Forelimb muscle (tissue), 1 donor: Measurements from ENCODE around the gene NPTX2. TPM values are rescaled to one million over a fixed set of nuclear protein-coding genes. Genes with fewer than 3 reads are reported as not detected.

Experiments
- DNase-seq: peaks from one replicate; pipeline ENCODE4 v3.0.0-alpha.2; 2013; ENCODE audit warnings: low read depth
- polyA plus RNA-seq: library from polyadenylated mRNA; unstranded; fragments of 120-200 nt; gene quantifications from one replicate; pipeline ENCODE4 v1.2.1, GENCODE V29; 2013; ENCODE audit not compliant: insufficient read length

Gene NPTX2
- polyA plus RNA-seq, 1 donor = 7.4 TPM

DNA sequence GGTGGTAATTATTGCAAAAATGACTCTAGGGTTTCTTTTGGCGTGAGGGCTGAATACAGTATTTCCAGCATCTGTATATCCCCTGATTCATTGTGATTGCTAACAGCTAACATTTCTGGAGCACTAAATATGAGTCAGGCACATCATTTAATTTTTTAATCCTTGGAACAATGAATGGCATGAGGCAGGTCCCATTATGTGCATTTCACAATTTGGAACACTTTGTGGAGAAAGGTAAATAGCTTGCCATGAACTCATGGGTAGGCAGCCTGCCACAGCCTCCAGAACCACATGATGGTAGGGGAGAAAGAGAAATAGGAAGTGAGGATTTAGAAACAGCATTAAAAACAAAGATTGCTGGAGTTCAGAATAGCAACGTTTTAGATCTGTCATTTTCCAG is 1.7 kb downstream of the NPTX2 start:
- DNase-seq = no peak

DNA sequence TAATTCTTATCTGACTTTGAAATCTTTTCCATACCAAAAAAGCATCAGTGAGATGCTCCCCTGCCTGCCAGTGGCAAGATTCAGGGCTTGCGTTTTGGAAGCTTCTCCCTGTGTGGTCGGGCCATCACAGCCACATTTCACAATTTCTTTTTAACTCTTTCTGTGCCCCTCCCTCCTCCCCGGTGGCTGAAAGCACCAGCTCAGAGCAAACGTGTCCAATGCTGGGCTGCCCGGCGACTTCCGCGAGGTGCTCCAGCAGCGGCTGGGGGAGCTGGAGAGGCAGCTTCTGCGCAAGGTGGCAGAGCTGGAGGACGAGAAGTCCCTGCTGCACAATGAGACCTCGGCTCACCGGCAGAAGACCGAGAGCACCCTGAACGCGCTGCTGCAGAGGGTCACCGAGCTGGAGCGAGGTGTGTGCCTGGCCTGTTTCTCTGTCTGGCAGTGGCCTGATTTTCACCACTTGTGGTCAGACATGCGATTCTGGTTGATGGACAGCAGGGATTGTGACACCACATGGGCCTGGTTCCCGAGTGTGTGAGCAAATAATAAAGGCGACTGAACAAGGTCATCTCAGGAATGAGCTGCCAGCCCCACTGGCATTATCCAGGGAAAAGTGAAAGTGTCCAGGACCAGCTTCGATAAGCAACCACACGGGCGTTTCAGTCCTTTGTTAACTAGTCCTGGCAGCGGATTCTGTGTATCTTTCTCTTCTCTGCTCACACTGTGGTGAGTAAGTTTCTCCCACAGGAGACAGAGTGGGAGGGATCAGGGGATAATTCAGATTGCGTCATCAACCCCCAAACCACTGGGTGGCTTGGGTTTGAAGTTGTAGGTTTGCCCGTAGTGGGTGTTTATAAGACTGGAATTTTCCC is 2.6 kb downstream of the NPTX2 start:
- DNase-seq = no peak

DNA sequence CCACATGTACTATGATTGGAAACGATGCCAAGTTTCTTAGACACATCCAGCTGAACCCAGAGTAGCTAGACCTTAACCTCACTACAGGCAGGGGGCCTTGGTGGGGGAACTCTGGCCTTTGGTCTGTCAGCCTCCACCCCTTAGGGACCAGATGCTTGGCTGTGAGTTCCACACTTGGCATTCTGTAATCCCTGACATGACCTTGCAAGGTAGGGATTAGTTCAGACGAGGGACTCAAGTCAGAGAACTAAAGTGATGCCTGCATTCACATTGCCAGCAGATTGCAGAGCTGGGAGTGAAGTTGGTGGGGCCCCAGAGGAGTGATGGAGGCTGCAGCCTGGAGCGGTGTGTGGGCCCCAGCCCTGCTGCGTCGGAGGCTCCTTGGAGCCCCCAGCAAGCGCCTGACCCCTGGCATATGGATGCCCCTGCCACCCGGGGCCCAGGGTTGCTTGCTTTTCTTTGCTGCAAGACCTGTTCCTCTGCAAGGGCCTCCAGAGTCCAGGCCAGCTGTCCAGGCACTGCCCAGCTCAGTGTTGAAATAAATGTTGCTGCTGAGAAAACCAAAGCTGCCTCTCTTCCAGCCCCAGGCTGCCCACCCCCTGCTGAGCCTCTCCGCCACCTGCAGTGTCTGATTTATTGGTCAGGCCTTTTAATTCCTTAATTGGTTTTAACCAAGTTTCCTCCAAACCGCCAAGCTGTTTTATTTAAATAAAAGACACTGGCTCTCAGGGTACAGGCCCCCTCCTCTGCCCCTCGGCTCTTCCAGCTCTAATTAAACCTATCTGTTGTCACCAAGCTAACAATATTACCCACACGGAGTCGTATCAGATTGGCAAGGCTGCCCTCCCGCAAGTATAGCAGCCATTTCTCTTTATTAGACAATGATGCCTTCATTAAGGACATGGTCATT is 4.7 kb downstream of the NPTX2 start:
- no peak for DNase-seq

DNA sequence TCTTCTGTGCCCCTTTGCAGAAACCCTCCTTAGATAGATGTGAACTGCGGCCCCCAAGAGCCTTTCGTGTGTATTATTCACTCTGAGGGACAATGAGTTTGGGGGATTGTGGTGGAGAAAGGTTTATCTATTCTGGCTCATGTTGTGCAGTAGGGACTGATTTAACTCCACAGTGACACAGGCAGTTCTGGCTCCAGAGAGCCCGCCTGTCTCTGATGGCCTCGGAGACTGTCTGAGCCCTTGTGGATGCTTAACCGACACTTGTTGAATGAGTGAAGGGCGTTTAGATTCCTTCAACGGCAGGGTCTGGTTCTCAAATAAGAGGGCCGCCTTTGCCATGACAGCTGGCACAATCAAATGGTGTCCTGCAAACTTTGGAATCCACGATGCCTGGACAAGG is 5.8 kb downstream of the NPTX2 start:
- DNase-seq = no peak

DNA sequence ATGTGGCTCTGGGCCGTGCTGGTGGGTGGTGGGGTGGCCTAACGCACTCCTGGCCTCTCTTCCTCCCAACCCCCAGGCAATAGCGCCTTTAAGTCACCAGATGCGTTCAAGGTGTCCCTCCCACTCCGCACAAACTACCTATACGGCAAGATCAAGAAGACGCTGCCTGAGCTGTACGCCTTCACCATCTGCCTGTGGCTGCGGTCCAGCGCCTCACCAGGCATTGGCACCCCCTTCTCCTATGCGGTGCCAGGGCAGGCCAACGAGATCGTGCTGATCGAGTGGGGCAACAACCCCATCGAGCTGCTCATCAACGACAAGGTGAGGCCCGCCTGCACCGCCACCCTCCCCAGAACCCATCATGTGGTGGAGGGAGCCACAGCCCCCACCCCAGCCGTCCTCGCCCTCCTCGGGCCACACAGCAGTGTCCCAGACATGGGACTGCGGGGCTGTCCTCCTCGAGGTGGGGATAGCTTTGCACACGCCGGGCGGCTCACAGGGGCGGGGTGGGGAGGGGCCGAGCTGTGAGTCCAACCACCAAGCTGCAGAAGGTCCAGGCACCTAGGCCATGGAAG is 7.8 kb downstream of the NPTX2 start:
- no peak for DNase-seq

DNA sequence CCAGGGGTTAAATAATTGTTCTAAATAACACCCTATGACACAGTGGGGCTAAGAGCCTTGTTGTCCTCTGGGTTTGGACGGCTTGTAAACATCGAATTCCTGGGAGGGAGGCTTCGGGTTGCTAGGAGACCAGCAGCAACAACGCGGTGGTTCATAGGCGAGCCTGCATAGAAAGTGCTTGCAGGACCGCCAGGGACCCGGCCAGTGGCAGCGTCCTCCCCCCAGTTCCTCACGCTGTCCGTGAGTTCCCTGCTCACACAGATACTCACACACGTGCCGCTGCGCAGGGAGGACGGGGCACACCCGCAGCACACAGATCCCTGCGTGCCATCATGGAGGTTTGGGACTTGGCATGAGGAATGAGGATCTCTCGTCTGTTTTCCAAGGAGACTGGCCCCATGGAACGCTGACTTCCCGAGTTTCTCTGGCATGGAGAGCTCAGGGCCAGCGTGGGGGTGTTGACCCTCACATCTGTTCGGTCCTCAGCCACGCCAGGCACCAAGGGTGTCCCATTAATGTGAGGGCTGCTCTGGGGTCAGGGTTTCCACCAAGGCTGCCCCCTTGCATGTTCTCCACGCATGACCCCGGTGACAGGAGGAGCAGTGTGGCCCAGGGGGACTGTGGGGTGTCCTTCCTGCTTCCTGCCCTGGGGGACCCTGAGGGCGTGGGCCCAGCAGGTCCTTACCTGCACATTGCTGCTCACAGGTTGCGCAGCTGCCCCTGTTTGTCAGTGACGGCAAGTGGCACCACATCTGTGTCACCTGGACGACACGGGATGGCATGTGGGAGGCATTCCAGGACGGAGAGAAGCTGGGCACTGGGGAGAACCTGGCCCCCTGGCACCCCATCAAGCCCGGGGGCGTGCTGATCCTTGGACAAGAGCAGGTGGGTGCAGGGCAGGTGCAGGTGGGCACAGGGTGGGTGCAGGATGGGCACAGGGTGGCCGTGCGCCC is 9.7 kb downstream of the NPTX2 start:
- no peak for DNase-seq

DNA sequence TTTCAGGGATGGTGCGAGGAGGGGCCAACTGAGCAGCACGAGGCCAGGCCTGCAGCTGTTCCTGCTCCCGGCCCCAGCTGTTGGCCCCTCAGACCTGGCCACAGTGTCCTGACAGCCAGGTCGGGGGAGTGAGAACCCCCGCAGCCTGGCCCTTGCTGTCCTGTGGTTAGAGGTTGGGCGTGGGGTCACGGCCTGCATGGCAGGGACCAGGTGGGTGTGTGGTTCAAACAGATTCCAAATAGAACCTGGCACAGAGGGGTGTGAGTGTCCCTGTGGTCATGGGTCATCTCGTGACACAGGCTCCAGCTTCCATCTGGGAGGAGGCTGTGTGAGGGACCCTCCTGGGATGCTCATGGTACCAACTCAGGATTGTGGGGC is 10.3 kb downstream of the NPTX2 start:
- no peak for DNase-seq

DNA sequence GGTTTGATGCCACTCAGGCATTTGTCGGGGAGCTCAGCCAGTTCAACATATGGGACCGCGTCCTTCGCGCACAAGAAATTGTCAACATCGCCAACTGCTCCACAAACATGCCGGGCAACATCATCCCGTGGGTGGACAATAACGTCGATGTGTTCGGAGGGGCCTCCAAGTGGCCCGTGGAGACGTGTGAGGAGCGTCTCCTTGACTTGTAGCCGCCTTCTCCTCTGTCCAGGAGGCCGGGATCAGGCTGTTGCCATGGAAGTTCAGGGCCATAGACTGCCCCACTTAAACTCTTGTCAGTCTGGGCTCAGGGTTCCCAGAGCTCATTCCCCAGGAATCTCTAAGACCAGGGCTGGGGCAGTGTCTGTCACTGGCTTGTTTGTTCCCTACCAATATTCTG is 11.3 kb downstream of the NPTX2 start:
- DNase-seq = no peak

DNA sequence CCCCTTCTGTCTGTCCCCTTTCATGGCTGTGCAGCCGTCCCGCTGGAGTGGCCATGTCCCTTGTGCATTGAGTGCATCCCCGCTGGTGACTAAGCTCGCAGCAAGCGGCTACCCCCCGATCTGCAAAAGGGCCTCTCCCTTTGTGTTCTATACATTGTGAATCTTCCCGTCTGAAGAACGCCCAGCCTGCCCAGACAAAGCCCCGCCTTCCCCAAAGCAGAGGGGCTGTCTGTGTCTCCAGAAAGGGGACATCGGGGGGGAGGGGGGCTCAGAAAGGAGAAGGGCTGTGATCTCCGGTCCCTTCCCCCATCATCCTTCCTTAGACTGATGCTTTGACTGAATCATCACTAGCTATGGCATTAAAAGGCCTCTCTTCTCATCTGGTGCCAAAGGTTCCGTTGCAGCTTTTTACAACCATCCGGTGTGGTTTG is 11.9 kb downstream of the NPTX2 start:
- DNase-seq = no peak

DNA sequence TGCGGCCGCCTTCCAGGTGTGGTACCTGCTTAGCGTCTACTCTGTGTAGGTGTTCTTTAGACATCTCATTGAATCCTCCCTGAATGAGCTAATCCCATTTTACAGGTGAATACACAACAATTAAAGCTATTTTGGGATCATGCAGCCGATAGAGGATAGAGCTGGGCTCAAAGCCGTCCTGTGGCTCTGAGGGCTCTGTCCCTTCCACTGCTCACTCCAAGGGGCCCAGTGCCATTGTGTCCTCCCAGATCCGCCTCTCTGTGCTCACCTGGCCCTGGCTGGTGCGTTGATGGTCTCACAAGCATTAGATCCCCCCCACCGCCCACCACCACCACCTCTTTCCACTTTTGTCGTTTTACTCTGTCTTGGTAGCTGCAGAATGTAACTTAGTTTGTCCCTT is 13.1 kb downstream of the NPTX2 start:
- DNase-seq = no peak

DNA sequence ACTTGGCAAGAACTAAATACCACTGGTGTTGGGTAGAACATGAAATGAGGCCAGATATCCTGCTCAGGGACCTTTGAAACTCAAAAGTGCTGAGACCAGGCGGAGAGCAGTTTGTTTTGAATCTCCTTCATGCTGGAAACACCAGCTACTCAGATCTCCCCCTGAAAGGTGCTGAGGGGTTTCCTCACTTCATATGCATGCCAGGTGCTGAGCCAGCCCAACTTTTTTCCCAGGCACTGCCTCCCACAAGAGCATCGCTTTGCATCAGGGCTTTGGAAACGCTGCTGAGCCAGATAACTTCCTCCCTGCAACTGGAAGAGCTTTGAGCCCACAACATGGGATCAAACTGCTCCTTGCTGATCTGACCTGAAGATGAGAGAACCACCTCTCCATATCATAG is 13.7 kb downstream of the NPTX2 start:
- no peak for DNase-seq

DNA sequence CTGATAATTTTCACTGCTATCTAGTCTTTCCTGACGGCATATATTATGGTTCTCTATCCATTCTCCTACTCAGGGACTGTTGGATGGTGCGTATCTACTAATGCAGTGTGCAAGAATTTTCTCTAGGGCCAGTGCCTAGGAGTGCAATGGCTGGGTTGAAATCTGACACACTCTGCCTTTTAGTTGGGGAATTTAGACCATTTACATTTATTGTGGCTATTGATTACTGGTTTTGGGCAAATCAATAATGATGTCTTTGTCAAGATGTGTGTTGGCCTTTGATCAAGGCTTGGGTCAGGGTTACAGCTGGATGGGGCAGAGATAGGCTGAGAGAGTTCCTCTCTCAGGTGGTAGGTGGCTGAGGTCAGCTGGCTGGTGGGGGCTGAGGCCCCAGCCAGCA is 21.8 kb downstream of the NPTX2 start:
- no peak for DNase-seq

DNA sequence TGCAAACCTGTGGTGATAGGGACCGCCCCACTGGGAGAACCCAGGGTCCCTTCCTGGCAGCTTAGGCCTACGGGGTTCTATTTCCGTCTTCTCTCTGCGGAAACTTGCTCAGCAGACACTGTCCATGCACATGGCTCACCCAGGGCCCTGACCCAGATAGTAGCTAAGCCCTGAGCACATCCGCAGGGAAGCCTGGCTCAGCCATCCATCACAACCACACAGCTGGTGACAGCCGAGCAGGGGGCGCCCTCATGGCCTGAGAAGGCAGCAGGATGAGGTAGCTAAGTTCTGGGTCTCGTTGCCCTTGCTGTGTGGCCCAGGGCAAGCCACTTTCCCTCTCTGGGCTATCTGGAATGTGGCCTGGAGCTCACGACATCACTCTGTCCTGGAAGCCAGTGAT is 23.3 kb downstream of the NPTX2 start:
- no peak for DNase-seq

DNA sequence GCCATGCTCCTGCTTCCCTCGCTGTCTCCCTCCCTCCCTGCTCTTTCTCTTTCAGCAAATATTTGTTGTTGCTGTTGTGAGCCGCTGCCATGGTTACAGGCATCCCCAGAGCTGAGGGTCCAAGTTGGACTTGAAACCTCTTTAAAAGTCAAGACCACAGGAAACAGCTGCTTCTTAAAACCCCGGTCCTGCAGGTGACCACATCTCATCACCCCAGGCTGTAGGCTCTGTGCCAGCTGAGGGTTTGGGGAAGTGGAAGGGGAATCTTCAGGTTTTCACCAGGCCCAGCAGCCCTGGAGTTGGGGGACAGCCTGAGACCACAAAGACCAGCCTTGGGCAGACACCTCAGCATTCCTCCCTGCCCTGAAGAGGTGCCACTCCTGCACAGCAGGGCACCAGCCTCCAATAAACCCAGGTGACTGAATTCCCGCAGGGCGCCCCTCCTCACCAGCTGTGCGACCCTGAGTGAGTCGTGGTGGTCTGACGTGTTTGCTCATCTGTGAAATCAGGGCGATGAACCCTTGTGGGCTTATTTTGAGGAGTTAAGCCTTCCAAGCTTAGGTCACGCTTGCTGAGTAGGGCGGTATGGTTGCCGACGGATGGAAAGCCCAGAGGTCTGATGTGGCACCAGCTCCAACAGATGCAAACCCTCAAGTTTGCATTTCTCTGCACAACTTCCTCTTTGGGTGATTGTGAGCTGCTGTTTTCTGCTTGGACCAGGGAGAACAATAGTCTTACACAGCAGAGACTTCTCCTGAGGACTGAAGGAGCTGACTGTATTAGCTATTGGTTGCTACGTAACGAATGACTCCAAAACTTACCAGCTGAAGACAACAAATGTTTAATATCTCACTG is 24.8 kb downstream of the NPTX2 start:
- peak; percentile 55 for DNase-seq

DNA sequence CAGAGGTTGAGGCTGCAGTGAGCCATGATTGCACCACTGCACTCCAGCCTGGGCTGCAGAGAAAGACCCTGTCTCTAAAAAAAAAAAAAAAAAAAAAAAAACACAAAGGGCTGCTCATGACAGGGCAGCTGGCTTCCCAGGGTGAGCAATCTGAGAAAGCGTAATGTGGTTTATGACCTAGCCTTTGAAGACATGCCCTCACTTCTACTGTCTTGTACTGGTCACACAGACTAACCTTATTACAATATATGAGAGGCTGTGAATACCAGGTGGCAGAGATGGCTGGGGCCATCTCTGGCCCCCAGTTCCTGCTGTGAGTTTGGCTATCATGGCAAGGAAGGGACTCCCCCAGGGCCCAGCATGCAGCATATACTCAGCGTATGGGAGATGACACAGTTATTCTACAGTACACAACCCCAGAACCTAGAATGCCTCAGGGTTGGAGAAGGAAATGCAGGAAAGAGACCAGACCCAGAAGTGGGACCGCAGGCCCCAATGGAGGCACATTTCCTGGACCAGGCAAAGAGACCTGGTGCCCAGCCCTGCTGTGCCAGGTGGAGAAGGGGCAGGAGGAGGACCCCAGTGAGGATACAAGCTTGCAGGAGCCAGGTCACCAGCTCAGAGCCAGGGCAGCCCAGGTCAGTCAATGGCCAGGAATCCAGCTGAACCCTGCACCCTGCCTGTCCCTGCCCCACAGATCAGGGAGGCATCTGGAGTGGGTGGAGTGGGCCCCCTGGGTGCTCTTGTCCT is 26.3 kb downstream of the NPTX2 start:
- DNase-seq = no peak

DNA sequence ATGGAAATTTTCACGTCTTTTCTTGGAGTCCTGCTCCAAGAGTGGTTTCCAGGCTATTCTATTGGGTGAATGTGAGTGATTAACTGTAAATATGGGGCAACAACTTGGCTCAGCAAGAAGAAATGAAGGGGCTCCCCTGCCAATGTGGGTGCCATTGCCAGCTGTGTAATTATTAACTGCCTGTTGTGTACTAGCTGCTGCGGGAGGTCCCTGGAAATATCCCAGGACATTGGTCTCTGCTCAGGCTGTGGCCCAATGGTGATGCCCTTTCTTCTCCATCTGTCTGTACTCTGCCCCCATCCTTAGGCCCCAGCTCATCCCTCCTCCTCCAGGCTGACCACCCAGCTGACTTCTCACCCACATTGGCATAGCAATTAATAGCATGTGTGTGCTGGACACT is 29.4 kb downstream of the NPTX2 start:
- no peak for DNase-seq

DNA sequence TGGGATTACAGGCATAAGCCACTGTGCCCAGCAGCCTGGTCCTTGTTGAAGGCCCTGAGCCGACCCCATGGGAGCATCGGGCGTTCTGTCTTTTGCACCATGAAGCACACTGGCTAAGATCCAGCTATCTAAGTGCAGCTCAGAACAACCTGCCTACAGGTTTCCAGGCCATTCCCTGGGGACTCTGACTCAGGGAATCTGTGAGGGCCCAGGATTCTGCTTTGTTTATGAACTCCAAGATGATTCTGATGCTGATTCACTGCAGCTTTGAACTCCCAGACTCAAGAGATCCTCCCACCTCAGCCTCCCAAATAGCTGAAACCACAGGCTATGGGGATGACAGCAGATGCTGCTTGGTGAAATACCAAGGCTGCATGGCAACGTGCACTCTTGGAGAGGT is 30.2 kb downstream of the NPTX2 start:
- DNase-seq = no peak

DNA sequence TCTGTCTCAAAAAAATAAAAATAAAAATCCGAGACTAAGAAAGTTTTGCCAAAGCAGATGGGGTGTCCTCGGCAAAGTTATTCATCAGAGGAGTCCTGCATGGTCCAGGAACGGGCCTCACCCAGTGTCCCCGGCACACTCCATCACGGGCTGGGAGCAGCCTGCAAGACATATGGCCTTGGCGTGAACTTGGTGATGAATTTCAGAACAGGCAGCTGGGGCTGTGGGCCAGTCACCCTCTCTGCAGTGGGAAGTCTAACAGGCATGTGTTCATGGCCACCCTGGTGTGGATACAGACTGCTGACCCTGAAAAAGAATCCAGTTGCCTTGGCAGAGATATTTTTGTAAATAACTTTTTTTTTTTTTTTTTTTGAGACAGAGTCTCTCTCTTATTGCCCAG is 34.7 kb downstream of the NPTX2 start:
- no peak for DNase-seq

DNA sequence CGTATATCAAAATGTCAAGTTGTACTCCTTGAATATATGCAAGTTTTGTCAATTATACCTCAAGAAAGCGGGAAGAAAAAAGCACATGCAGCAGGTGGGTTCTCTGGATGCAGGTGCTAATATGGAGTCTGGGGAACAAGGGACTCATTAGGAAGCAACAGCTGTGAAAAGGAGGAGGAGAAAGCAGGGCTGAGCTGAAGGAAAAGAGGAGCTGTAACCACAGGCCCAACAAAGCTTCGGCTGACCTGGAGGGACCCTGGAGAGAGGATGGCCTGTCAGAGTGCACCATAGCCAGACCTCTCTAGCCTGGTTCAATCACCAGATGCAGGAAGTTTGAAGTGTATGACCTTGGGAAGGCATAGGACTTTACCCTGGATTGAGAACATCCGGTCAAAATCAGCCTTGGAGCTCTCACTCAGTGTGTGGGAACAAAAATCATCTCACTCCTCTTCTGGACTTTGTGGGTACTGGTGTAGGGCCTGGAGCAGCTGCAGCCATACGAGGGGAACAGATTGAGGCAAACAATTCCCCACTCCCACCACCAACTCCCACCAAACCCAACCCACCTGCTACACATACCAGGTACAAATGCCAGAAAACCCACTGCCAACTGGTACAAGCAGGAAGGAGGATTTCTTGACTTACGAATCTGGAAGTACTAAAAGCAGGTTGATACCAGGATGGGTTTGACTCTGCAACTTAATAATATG is 36.7 kb downstream of the NPTX2 start:
- DNase-seq = no peak
